NCI-H1436 (cell line): Measurements from ENCODE around the gene FRMD8.
A peak's percentile ranks its signal among the peaks of the same experiment; 100 is the strongest.

Experiments
- DNase-seq: peaks from one replicate; lab custom pipeline; 2025; lab: John Stamatoyannopoulos, UW

Gene FRMD8

GRCh38 chr11:65375012-65375411, 11.4 kb upstream of the FRMD8 start:
- no peak for DNase-seq

DNA sequence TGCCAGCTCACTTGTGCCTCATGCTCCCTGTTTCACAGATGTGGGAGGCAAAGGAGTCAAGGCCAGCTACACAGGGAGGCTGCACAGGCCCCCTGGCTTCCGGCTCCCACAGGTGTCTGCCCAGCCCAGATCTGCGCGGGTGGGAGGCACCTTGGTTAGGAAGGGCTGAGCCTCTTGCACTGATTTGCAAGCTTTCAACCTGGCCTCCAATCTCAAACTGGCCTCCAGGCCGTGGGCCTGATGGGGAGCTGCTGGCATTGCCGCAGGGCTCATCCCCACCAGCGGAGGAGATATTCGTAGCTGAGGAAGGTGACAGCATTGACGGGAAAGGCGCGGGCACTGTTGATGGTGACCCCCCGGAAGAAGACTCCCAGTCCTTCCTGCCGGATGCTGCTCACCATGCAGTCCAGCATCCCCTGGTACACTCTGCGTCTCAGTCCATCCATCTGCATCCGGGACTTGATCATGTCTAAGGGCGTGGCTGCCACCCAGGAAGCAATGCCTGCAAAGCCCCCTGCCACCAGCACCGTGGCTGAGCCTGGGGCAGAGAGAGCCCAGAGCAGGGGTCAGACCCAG, 10.2 kb upstream of the FRMD8 start:
- DNase-seq: no peak

- no peak for DNase-seq
These were observed 9.4 kb upstream of the FRMD8 start for GRCh38 chr11:65377036-65377435.

DNA sequence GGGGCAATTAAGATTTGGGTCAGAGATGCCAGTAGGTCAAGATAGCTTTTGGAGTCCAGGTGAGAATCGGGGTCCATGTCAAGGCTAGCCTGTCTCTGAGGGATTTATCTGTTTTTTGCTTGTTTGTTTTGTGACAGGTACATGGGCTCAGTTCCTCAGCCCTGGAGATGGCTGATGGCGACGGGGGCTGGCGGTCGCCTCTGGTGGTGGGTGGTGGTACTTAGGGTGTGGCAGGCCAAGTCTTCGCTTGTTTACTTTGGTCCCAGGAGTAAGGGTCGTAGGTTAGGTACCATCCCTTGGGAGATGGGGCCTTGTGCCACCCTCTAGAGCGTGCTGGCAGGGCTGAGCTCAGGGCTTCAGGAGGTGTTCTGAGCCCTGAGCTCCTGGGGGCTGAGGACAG, 8.7 kb upstream of the FRMD8 start:
- DNase-seq: no peak

- no peak for DNase-seq
These were observed 8.1 kb upstream of the FRMD8 start for GRCh38 chr11:65378208-65378927.

DNA sequence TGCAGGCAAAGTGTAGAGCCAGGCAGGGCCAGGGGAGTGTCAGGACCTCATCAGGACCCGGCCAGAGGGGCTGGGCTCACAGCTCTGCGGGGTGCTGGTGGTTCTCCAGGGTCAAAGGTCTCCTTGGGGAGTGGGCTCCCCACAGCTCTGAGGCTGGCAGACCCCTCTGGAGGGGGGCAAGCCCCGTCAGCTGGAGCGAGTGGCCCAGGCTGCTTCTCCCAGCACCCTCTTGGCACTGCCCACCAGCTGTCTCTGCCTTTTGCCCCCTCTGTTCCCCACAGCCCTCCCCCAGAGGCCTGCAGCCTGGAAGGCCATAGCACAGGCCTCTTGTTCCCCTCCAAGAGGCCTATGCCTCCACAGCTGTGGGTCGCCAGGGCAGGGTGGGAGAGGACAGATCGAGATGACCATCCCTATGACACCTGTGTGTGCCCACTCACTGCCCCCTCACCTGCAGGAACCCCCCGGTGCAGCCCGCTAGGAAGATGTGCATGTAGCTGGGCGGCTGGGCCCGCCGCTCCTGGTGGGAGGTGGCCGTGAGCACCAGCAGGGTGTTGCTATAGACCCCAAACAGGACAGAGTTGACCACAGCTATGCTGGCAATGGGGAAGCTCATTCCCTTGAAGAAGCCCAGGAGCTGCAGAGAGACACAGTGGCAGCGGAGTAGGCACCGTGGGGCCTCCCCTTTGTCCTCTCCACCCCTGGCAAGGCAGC, 7.4 kb upstream of the FRMD8 start:
- DNase-seq: no peak

DNA sequence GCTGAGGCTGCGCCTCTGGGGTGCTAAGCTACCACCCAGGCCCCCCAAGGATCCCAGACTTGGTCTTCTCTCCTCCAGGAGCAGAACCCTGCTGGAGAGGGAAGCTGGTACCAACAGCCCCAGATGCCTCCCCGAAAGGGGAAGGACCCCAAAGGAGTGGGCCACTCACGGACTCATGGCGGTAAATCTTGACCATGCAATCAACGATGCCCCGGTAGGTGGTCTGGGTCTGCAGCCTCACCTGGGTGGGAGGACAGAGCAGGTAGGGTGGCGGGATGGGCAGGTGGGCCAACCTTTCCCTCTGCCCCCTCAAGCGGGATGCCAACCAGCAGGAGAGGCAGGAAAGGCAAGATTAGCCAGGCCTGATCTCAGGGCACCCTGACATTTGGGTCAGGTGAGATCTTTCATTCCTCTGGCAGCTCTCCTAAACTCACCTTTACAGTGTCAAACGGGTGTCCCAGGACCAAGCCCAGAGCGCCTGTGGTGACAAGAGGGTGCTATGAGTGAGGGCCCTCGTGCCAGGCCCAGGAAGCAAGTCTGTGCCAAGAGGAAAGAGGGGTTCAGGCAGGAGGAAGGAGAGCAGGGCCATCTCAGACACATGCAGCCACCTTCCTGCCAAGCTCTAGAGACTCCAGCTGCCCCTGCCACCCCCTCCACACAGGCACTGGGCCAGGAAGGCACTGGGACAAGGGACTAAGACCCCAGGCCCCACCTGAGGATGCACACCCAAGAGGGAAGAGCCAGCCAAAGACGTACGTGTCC, 6.6 kb upstream of the FRMD8 start:
- DNase-seq: no peak

GRCh38 chr11:65380460-65381119, 5.8 kb upstream of the FRMD8 start:
- no peak for DNase-seq

GRCh38 chr11:65381716-65382032, 4.8 kb upstream of the FRMD8 start:
- DNase-seq: no peak

DNA sequence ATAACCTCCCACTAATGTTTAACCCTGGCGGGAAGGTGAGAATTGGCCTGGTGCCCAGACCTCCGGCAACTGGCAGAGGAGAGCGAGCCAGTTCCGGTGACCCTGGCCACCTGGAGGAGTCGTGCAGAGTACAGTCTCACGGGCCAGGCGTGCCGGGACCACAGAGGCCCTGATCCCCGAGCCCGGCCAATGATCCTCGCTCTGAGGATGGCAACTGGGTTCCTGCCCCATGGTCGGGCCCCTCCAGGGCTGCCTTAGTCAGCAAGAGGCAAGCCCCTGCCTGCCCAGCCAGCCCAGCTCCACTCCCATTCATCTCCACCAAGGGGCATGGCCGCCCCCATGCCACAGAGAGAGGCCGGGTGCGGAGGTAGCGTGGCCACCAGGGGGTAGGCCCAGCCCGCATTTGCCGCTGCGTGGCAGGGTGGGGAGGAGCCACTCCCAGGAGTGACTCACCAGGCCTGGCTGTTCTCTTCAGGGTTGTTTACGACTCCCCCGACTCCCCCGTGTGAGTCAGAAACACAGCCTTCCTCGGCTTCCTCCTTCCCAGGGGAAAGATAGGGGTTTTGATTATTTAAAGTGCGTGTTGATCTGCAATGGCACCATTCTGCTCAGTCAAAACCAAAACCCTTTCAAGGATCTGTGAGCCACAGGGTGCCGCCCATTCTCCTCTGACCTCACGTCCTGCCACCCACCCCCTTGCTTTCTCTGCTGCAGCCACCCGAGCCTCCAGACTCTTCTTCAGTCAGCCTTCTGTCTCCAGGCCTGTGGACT, 4.2 kb upstream of the FRMD8 start, which contains the start of gene SLC25A45:
SLC25A45 (minus strand) TSS at position 614 of the 771 bp plus-strand sequence. CDS start 695 bp downstream, outside the sequence.
- peak; percentile 90 for DNase-seq

DNA sequence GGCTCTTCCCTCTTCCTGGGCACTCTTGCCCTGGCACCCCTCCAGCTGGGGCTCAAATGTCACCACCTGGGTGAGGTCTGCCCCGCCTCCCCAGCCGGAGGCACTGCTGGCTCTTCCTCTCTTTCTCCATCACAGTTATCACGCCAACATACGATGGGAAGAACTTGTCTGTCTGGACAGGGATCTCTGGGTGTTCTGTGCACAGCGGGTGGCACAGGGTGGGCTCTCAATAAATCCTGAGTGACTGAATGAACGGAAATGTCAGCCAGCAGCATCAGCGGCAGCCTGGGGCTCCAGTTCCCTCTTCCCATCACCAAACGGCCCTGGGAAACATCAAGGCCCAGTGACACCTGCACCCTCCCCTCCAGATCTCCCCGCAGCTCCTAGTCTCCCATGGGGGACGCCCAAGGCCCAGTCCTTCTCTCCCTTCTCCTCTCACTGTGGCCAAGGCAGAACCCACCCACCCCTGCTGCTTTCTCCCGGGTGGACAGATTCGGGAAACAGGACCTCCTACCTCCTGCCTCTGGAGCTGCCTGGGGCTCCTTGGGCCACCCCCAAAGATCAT, 3.6 kb upstream of the FRMD8 start:
- DNase-seq: no peak

DNA sequence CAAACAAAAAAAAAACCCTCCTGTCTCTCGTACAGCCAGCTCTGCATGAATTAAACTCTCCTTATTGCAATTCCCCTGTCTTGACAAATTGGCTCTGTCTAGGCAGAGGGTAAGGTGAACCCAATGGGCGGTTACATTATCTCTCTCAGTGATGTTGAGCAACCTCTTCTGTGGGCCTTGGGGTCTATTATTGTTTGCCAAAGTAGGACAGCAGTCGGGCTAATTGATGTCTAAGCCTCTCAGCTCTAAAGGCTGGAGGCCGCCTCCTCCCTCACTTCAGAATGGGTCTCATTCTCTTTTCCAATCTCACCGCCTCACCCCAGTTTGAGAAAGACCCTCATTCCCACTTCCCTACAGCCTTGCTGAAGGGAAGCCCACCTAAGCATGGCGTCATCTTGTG, 2.7 kb upstream of the FRMD8 start:
- DNase-seq: no peak

DNA sequence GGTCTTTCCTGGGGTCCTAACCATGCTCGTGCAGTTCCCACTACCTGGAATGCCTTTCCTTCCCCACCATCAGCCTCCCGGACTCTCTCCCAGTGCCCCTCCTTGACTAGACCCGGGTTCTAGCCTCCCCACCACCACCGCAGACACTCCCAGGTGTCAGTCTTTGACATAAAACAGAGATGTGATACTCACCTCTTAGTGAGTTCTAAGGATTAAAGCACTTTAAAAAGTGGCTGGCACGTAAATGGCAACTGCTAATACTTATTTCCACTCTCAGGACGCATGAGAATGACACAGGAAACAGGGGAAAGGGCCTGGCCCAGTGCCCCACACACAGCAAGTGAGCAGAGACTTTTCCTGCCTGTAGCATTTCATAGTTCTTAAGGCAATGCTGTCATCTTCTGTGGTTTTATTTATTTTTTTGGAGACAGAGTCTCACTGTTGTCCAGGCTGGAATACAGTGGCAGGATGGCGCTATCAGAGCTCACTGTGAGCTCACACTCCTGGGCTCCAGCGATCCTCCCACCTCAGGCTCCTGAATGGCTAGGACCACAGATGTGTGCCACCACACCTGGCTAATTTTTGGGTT, 2.0 kb upstream of the FRMD8 start:
- DNase-seq: no peak

DNA sequence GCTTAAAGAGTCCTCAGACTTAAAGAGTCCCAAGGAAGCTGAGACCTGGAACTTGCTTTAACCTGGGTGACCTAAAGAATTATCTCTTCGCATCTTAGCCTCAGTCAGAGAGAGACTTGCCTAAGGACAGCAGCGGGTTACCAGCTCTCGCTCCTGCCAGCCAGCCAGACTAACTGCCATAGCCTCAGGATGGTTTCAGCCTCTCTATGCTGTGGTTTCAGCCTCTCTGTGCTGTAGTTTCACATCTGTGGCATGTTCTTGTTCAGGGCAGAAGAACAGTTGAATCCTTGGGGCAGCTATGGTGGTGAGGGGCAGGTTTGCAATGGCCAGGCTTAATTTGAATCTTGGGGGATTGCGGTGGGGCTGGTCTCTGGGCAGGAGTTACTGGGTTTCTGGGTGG, 2.3 kb downstream of the FRMD8 start:
- DNase-seq: no peak

GRCh38 chr11:65389294-65389980, 3.0 kb downstream of the FRMD8 start:
- no peak for DNase-seq

DNA sequence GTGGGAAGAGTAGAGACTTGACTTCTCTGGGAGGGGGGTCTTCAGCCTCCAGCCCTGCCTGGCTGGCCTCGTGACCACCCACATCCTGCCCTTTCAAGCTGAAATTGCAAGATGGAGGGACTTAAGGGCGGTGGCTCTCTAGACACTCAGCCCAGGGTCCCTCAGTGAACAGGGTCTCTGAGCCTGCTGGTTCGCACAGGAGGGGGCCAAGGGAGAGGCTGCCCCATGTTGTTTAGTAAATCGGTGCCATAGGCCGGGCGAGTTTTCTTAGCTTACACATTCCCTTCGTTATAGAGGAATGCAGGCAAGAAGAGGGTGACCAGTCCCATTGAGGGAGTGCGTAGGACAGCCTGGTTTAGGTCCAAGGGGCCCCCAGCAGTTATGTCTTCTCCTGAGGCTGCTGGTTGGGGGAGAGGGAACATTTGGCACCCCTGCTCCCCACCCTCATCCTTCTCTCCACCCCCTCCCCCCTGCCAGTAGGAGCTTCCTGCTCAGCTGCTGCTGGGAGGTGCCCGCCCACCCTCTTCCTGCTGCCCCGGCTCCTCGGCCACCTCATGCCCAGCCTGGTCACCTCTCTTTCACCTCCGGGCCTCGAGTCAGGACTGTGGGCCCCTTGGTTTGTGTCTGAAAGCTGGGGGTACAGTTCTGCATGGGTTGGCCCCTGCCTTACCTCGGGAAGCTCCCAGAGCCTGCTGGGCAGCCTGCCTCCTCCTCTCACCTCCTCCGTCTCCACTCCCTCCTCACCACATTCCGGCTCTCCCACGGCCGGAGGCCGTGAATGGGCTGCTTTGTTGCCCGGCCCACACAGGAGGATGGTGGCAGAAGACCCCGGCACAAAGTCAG, 3.9 kb downstream of the FRMD8 start:
- DNase-seq: no peak

DNA sequence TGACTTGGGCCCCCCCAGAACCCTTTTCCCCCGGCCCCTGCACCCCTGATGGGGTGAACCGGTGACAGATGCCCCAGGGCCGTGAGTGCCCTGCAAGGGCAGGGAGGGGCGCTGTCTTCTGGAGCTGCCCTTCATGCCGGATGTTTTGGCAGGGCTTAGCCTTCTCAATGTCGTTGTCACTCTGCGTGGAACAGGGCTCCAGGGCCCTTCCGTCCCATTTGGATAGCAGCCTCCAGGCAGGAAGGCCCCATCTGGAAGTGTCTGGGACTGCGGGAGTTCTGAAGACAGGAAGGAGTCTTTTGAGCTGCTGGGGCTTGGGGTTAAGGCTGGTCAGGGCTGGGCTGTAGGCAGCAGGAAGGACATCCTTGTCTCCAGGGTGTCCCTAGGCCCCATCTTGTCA, 4.6 kb downstream of the FRMD8 start:
- no peak for DNase-seq

GRCh38 chr11:65392186-65392829, 5.9 kb downstream of the FRMD8 start:
- DNase-seq: no peak

GRCh38 chr11:65392899-65393298, 6.5 kb downstream of the FRMD8 start:
- DNase-seq: no peak
